WTC11 (cell line): ENCODE results near the gene CTTNBP2NL. TPM values are rescaled to one million over a fixed set of nuclear protein-coding genes. Genes with fewer than 3 reads are reported as not detected.
A peak's percentile ranks its signal among the peaks of the same experiment; 100 is the strongest.

Experiments used
- ATAC-seq: fragments of 200-7000 bp; cut with Tn5 transposase; 2 replicates; pipeline ENCODE4 v1.10.0; 2021; ENCODE audit warnings: mild to moderate bottlenecking, moderate library complexity
- CTCF ChIA-PET: fragments of 300-600 bp; sonication (Branson Sonifier 250); formaldehyde crosslinking; loops from one replicate; lab custom pipeline; 2021; ENCODE audit warnings: antibody characterized with exemption; lab: Charles Lee
- POLR2A ChIA-PET: fragments of 350-600 bp; sonication (Branson Sonifier 250); formaldehyde crosslinking; loops from one replicate; lab custom pipeline; 2021; ENCODE audit warnings: antibody characterized with exemption; lab: Charles Lee
- DNase-seq: peaks from one replicate; pipeline ENCODE4 v3.0.0; 2021; ENCODE audit warnings: low spot score
- H3K27ac Mint-ChIP-seq: 2 replicates; pipeline ENCODE4 v1.8.0; 2021; ENCODE audit warnings: mixed read lengths
- H3K27me3 Mint-ChIP-seq: 2 replicates; pipeline ENCODE4 v1.8.0; 2021; ENCODE audit warnings: low read depth, mild to moderate bottlenecking, moderate library complexity, mixed read lengths
- H3K36me3 Mint-ChIP-seq: 2 replicates; pipeline ENCODE4 v1.8.0; 2021; ENCODE audit warnings: mixed read lengths
- H3K4me1 Mint-ChIP-seq: 2 replicates; pipeline ENCODE4 v1.8.0; 2022; ENCODE audit warnings: mixed read lengths
- H3K4me3 Mint-ChIP-seq: 2 replicates; pipeline ENCODE4 v1.8.0; 2021; ENCODE audit warnings: mild to moderate bottlenecking, moderate library complexity, mixed read lengths
- H3K9me3 Mint-ChIP-seq: 2 replicates; pipeline ENCODE4 v1.8.0; 2021; ENCODE audit warnings: mixed read lengths
- ATF1 ChIP-seq: sonication (generic); formaldehyde crosslinking; IDR thresholded peaks from 2 replicates; pipeline ENCODE4 v1.8.1; 2023; ENCODE audit warnings: mild to moderate bottlenecking, moderate library complexity, missing genetic modification reagents
- ATF6 ChIP-seq: sonication (generic); formaldehyde crosslinking; IDR thresholded peaks from 2 replicates; pipeline ENCODE4 v1.8.1; 2023; ENCODE audit warnings: mild to moderate bottlenecking, missing genetic modification reagents
- CBFB ChIP-seq: sonication (generic); formaldehyde crosslinking; IDR thresholded peaks from 2 replicates; pipeline ENCODE4 v1.8.1; 2022; ENCODE audit warnings: mild to moderate bottlenecking, low read depth, missing genetic modification reagents
- CREM ChIP-seq: sonication (generic); formaldehyde crosslinking; IDR thresholded peaks from 2 replicates; pipeline ENCODE4 v1.8.1; 2022; ENCODE audit warnings: mild to moderate bottlenecking, missing genetic modification reagents, moderate library complexity
- E2F5 ChIP-seq: sonication (generic); formaldehyde crosslinking; IDR thresholded peaks from 2 replicates; pipeline ENCODE4 v1.8.1; 2022; ENCODE audit warnings: mild to moderate bottlenecking, moderate library complexity, missing genetic modification reagents
- ELF4 ChIP-seq: sonication (generic); formaldehyde crosslinking; IDR thresholded peaks from 2 replicates; pipeline ENCODE4 v1.8.1; 2022; ENCODE audit warnings: low read depth, mild to moderate bottlenecking, moderate library complexity, missing genetic modification reagents
- HMGXB4 ChIP-seq: sonication (generic); formaldehyde crosslinking; IDR thresholded peaks from 2 replicates; pipeline ENCODE4 v1.8.1; 2023; ENCODE audit warnings: mild to moderate bottlenecking, moderate library complexity, missing genetic modification reagents
- MAX ChIP-seq: sonication (generic); formaldehyde crosslinking; IDR thresholded peaks from 2 replicates; pipeline ENCODE4 v1.8.0; 2022; ENCODE audit warnings: mild to moderate bottlenecking, missing genetic modification reagents
- MXD4 ChIP-seq: fragments of 250-450 bp; sonication (Bioruptor Pico); IDR thresholded peaks from 2 replicates; pipeline ENCODE4 v1.8.0; 2021; ENCODE audit warnings: mild to moderate bottlenecking, moderate library complexity, borderline replicate concordance
- NFYB ChIP-seq: sonication (generic); formaldehyde crosslinking; conservative IDR thresholded peaks from 2 replicates; pipeline ENCODE4 v1.8.0; 2022; ENCODE audit warnings: low read depth, missing genetic modification reagents
- RORB ChIP-seq: fragments of 250-450 bp; sonication (Bioruptor Pico); IDR thresholded peaks from 2 replicates; pipeline ENCODE4 v1.9.0; 2021; ENCODE audit warnings: mild to moderate bottlenecking
- TEAD1 ChIP-seq: sonication (generic); formaldehyde crosslinking; IDR thresholded peaks from 2 replicates; pipeline ENCODE4 v1.8.0; 2022; ENCODE audit warnings: mild to moderate bottlenecking, missing genetic modification reagents
- ZNF121 ChIP-seq: sonication (generic); formaldehyde crosslinking; IDR thresholded peaks from 2 replicates; pipeline ENCODE4 v1.8.0; 2023; ENCODE audit warnings: missing genetic modification reagents
- ZNF138 ChIP-seq: sonication (generic); formaldehyde crosslinking; conservative IDR thresholded peaks from 2 replicates; pipeline ENCODE4 v1.8.1; 2022; ENCODE audit warnings: mild to moderate bottlenecking, moderate library complexity, missing genetic modification reagents
- ZNF263 ChIP-seq: sonication (generic); formaldehyde crosslinking; IDR thresholded peaks from 2 replicates; pipeline ENCODE4 v1.8.1; 2022; ENCODE audit warnings: low read depth, mild to moderate bottlenecking, moderate library complexity, missing genetic modification reagents
- ZNF317 ChIP-seq: sonication (generic); formaldehyde crosslinking; IDR thresholded peaks from 2 replicates; pipeline ENCODE4 v1.8.1; 2023; ENCODE audit warnings: low read depth, mild to moderate bottlenecking, moderate library complexity, missing genetic modification reagents, borderline replicate concordance
- ZNF512 ChIP-seq: sonication (generic); formaldehyde crosslinking; IDR thresholded peaks from 2 replicates; pipeline ENCODE4 v1.8.1; 2022; ENCODE audit warnings: missing genetic modification reagents, borderline replicate concordance
- total RNA-seq: library from RNA; stranded (reverse); gene quantifications from 3 replicates; pipeline ENCODE4 v1.2.3, GENCODE V29; 2021
- TF ChIP-seq, protein P1 (sequence below): sonication (generic); formaldehyde crosslinking; IDR thresholded peaks from 2 replicates; pipeline ENCODE4 v1.8.1; 2022; ENCODE audit warnings: mild to moderate bottlenecking, missing genetic modification reagents, moderate library complexity, borderline replicate concordance
- TF ChIP-seq, protein P2 (sequence below): sonication (generic); formaldehyde crosslinking; IDR thresholded peaks from 2 replicates; pipeline ENCODE4 v1.8.1; 2023; ENCODE audit warnings: mild to moderate bottlenecking, missing genetic modification reagents, borderline replicate concordance
- TF ChIP-seq, protein P3 (sequence below): sonication (generic); formaldehyde crosslinking; IDR thresholded peaks from 2 replicates; pipeline ENCODE4 v1.8.1; 2023; ENCODE audit warnings: mild to moderate bottlenecking, missing genetic modification reagents, moderate library complexity

Gene CTTNBP2NL
- total RNA-seq, 1 experiment from 2014 or later: 32.8 TPM

GRCh38 chr1:112507336-112507735 is 111.3 kb downstream of the CTTNBP2NL start:
- CTCF ChIA-PET: interaction anchor here (0.5 to 1.3 kb wide), 2 partner anchors 117 to 208 kb away, joined by 3 to 5 read pairs; partner anchors contain the start of gene PPM1J
- H3K27me3 Mint-ChIP-seq: peaks cover 95% of the 10 kb centered on the region
- H3K9me3 Mint-ChIP-seq: no peaks in the 10 kb centered on the region
- peak overlapping the region; percentile 83 for H3K4me3 Mint-ChIP-seq
- no peak for ATAC-seq
- H3K4me1 Mint-ChIP-seq: peaks cover 27% of the 10 kb centered on the region
- no peak overlapping the region for H3K27ac Mint-ChIP-seq
- POLR2A ChIA-PET: no interaction called here
- DNase-seq: no peak
- no peaks in the 10 kb centered on the region for H3K36me3 Mint-ChIP-seq
- TF ChIP-seq ATF6 (CRISPR knock-in tag) (no peak), RORB (CRISPR knock-in tag) (no peak), ZNF512 (CRISPR knock-in tag) (no peak), HMGXB4 (no peak), CBFB (CRISPR knock-in tag) (no peak), E2F5 (no peak), ATF1 (CRISPR knock-in tag) (no peak), ZNF317 (no peak), ELF4 (CRISPR knock-in tag) (no peak), TEAD1 (CRISPR knock-in tag) (no peak), MAX (CRISPR knock-in tag) (no peak), ZNF263 (no peak), NFYB (no peak)
- TF ChIP-seq, protein P1, sequence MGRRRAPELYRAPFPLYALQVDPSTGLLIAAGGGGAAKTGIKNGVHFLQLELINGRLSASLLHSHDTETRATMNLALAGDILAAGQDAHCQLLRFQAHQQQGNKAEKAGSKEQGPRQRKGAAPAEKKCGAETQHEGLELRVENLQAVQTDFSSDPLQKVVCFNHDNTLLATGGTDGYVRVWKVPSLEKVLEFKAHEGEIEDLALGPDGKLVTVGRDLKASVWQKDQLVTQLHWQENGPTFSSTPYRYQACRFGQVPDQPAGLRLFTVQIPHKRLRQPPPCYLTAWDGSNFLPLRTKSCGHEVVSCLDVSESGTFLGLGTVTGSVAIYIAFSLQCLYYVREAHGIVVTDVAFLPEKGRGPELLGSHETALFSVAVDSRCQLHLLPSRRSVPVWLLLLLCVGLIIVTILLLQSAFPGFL (CRISPR knock-in tag): no peak

GRCh38 chr1:112507921-112508277 is 111.9 kb downstream of the CTTNBP2NL start:
- ChIA-PET CTCF (interaction anchor here (0.8 to 2.1 kb wide), 6 partner anchors 42 to 223 kb away, joined by 3 to 9 read pairs (median 8); partner anchors contain the start of genes MOV10 and PPM1J), POLR2A (interaction anchor here (0.6 kb wide), 1 partner anchor 1517 kb away, joined by 4 read pairs; no protein-coding TSS in a partner anchor)
- Mint-ChIP-seq H3K4me3 (peak overlapping the region; percentile 83), H3K27me3 (peaks cover 95% of the 10 kb centered on the region), H3K9me3 (no peaks in the 10 kb centered on the region), H3K27ac (no peak overlapping the region), H3K4me1 (peaks cover 22% of the 10 kb centered on the region), H3K36me3 (no peaks in the 10 kb centered on the region)
- DNase-seq: peak; percentile 76
- ATAC-seq: peak; percentile 61
- TF ChIP-seq CREM: no peak
- no peak for TF ChIP-seq ZNF121 (CRISPR knock-in tag)
- TF ChIP-seq MXD4 (CRISPR knock-in tag): no peak
- TF ChIP-seq, protein P2, sequence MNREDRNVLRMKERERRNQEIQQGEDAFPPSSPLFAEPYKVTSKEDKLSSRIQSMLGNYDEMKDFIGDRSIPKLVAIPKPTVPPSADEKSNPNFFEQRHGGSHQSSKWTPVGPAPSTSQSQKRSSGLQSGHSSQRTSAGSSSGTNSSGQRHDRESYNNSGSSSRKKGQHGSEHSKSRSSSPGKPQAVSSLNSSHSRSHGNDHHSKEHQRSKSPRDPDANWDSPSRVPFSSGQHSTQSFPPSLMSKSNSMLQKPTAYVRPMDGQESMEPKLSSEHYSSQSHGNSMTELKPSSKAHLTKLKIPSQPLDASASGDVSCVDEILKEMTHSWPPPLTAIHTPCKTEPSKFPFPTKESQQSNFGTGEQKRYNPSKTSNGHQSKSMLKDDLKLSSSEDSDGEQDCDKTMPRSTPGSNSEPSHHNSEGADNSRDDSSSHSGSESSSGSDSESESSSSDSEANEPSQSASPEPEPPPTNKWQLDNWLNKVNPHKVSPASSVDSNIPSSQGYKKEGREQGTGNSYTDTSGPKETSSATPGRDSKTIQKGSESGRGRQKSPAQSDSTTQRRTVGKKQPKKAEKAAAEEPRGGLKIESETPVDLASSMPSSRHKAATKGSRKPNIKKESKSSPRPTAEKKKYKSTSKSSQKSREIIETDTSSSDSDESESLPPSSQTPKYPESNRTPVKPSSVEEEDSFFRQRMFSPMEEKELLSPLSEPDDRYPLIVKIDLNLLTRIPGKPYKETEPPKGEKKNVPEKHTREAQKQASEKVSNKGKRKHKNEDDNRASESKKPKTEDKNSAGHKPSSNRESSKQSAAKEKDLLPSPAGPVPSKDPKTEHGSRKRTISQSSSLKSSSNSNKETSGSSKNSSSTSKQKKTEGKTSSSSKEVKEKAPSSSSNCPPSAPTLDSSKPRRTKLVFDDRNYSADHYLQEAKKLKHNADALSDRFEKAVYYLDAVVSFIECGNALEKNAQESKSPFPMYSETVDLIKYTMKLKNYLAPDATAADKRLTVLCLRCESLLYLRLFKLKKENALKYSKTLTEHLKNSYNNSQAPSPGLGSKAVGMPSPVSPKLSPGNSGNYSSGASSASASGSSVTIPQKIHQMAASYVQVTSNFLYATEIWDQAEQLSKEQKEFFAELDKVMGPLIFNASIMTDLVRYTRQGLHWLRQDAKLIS: no peak
- no peak for TF ChIP-seq ZNF512 (CRISPR knock-in tag)
- TF ChIP-seq, protein P3, sequence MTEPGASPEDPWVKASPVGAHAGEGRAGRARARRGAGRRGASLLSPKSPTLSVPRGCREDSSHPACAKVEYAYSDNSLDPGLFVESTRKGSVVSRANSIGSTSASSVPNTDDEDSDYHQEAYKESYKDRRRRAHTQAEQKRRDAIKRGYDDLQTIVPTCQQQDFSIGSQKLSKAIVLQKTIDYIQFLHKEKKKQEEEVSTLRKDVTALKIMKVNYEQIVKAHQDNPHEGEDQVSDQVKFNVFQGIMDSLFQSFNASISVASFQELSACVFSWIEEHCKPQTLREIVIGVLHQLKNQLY (CRISPR knock-in tag): no peak
- TF ChIP-seq ZNF138 (CRISPR knock-in tag): no peak
